Colon (tissue), 2 donors: ENCODE results near the gene LIX1L.

Experiments used
- FAIRE-seq: peaks from 2 replicates; lab custom pipeline; 2012; peaks lifted over from hg19 to GRCh38; lab: Jason Lieb, UNC
- donor health status: control.
- donor health status: control.

LIX1L gene

GRCh38 chr1:145985502-145986439, 28.0 kb upstream of the LIX1L start:
- FAIRE-seq: no peak

- FAIRE-seq: no peak
Observed at GRCh38 chr1:145985129-145985501, 27.3 kb upstream of the LIX1L start.

- no peak for FAIRE-seq
Observed at GRCh38 chr1:145983960-145984830, 26.4 kb upstream of the LIX1L start.

GRCh38 chr1:145983206-145983675, 25.4 kb upstream of the LIX1L start:
- FAIRE-seq: no peak

GRCh38 chr1:145982010-145982723, 24.4 kb upstream of the LIX1L start:
- no peak for FAIRE-seq

- no peak for FAIRE-seq
Observed at GRCh38 chr1:145980457-145980994, 22.7 kb upstream of the LIX1L start.

GRCh38 chr1:145979746-145980456, 22.1 kb upstream of the LIX1L start:
- no peak for FAIRE-seq

GRCh38 chr1:145978854-145979745, 21.3 kb upstream of the LIX1L start:
- FAIRE-seq: peak; percentile 68

GRCh38 chr1:145978471-145978853, 20.6 kb upstream of the LIX1L start:
- no peak for FAIRE-seq

- FAIRE-seq: no peak
Observed at GRCh38 chr1:145977486-145978470, 20.0 kb upstream of the LIX1L start.

- no peak for FAIRE-seq
Observed at GRCh38 chr1:145977016-145977415, 19.2 kb upstream of the LIX1L start.

- no peak for FAIRE-seq
Observed at GRCh38 chr1:145975216-145975615, 17.4 kb upstream of the LIX1L start.

GRCh38 chr1:145974721-145975120, 16.9 kb upstream of the LIX1L start:
- no peak for FAIRE-seq

- no peak for FAIRE-seq
Observed at GRCh38 chr1:145972580-145972979, 14.8 kb upstream of the LIX1L start.

- FAIRE-seq: no peak
Observed at GRCh38 chr1:145967288-145967687, 9.5 kb upstream of the LIX1L start.

GRCh38 chr1:145965119-145965744, 7.4 kb upstream of the LIX1L start:
- FAIRE-seq: no peak

- no peak for FAIRE-seq
Observed at GRCh38 chr1:145964328-145965118, 6.7 kb upstream of the LIX1L start, which contains the start of the genes ANKRD34A and POLR3GL. Gene ANKRD34A (minus strand): TSS chr1:145964575. CDS start chr1:145961759, 2,816 bp downstream. Gene POLR3GL (plus strand): TSS chr1:145964690. CDS start chr1:145974866, 10,176 bp downstream.
